Activated CD8-positive, alpha-beta memory T cell treated with anti-CD3 and anti-CD28 coated beads, Interleukin-2, amount 50 U/mL, for 24 hours (primary cell): Measurements from ENCODE around the gene NOC2L.

Experiments used
- DNase-seq: peaks from one replicate; pipeline ENCODE4 v3.0.0-alpha.2; 2020; ENCODE audit errors: extremely low read depth

Gene NOC2L

DNA sequence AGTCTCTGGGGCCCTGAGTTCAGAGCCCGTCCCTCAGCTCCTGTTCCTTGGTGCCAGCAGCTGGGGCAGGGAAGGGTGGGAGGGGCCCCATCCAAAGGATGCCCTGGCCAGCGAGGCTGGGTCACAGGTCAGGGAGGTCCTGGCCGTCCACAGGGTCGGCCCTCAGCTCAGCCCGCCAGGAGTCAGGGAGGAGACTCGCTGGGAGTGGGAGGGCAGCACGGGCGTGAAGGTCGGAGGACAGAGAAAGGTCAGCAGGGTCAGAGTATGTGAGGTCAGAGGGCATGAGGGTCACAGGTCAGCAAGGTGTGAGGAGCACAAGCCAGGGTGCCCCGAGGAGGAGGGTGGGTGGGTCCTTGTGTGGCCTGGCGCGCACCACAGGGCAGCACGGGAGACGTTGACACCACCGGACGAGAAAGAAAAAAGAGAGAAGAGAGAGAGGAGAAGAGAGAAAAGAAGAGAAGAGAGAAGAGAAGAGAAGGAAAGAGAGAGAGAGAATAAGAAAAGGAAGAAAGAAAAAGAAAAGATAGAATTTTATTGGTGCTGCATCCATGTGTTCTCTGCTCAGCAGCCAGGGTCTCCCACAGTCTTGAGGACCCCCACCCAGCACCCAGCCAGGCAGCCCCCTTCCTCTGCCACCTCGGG lies 15.8 kb upstream of the NOC2L start:
- no peak for DNase-seq

DNA sequence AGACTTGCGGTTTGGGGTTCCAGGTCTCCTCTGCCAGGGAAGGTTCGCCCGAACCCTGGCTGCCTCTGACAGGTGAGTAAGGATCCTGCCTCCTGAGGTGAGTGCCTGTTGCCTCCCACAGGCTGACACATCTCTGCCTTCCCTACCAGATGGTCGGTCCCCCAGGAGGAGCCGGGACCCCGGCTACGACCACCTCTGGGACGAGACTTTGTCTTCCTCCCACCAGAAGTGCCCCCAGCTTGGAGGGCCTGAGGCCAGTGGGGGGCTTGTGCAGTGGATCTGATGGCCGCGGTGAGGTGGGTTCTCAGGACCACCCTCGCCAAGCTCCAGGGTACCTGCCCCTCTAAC lies 15.2 kb upstream of the NOC2L start:
- no peak for DNase-seq

DNA sequence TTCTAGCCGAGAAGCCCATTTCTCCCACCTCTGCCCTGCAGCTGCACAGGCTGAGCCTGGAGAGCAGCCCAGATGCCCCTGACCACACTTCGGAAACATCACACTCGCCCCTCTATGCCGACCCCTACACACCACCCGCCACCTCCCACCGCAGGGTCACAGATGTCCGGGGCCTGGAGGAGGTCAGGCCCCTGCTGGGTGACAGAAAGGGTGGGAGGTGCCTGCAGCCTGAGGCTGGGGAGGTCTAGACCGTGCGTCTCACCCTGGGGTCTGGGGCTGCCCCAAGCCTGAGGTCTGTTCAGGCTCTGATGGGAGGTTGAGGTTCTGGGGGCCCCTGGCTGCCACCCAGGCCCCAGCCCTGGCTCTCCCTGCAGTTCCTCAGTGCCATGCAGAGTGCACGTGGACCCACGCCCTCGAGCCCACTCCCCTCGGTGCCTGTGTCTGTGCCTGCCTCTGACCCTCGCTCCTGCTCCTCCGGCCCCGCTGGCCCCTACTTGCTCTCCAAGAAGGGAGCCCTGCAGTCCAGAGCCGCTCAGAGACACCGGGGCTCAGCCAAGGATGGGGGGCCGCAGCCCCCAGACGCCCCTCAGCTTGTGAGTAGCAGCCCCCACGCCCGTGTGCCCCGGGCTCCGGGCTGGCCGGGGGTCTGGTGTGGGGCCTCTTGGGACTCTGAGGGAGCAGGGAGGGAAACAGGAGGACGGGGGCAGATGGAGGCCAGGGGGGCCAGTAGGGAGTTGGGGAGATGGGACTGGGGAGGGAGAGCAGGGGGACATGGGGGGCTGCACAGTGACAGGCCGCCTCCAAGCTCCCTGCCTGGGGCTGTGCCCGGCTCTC lies 14.6 kb upstream of the NOC2L start:
- no peak for DNase-seq

DNA sequence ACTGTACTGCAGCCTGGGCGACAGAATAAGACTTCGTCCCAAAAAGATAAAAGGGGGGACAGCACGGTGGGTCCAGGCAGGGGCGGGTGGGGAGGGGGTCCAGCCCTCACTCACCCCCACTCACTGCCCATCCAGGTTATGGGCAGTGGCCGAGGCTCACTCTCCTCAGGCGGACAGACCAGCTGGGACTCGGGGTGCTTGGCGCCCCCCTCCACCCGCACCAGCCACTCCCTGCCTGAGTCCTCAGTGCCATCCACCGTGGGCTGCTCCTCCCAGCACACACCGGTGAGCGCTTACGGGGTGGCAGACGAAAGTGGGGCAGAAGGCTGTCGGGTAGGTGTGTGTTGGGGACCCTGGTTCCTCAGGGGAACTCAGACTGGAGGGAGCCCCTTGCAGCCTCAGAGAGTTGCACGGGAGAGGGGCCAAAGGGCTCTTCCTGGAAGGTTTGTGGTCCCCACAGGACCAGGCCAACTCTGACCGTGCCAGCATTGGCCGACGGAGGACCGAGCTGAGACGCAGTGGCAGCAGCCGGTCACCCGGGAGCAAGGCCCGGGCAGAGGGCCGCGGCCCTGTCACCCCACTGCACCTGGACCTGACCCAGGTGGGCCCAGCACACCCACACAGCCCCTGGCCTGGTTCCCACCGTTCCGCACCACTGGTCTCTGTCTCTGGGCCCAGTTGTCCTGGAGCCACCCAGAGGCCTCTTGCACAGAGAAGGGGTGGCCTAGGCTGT lies 13.8 kb upstream of the NOC2L start:
- DNase-seq: no peak

DNA sequence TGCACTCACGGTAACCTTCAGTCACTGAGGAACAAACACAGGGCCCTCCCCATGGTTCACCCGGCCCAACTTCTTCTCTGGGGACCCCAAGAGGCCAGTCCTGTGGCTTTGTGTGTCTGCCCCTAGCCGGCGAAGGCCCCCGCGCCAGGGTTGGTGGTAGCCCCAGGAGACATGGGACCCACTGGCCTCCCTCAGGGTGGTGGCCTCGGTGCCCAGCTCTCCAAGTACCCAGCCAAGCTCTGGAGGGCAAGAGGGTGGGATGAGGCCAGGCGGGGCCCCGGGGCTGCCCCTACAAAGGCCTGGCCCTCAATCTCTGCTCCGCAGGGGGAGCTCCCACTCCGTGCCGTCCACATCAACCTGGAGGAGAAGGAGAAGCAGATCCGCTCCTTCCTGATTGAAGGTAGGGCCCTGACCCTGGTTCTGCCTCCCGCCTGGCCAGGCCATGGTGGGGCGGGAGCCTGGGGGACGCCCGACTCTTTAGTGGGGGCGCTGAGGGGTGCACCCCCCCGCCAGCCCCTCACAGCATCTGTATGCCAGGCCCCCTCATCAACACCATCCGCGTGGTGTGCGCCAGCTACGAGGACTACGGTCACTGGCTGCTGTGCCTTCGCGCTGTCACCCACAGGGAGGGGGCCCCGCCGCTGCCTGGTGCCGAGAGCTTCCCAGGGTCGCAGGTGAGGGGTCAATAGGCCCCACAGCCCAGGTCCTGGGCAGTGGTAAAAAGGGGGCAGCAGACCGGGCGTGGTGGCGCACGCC lies 12.9 kb upstream of the NOC2L start:
- no peak for DNase-seq

DNA sequence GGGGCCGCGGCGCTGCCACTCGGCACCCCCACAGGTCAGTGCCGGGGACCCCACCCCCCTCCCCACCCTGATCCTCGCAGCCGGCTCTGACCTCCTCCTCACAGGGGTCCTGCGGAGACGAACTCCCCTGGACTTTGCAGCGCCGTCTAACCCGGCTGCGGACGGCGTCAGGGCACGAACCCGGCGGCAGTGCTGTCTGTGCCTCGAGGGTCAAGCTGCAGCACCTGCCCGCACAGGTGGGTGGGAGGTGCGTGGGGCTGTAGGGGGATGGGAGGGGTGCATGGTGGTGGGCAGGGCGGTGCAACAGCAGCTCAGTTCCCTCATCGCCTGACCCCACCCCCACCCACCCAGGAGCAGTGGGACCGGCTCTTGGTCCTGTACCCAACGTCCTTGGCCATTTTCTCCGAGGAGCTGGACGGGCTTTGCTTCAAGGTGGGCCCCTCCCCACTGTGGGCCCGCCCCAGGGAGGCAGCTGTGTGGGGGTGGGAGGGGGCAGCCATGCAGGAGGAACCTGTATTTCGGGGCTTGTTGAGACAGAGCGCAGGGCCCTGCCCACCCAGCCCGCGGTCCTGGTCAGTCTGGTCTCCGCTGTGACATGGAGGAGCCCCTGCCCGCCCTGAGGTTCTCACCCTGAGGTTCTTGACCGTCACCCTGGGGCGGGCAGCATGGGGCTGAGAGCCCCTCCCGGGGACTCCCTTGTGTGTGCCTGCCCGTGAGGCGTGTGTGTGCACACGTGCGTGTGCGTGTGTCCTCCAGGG lies 12.1 kb upstream of the NOC2L start:
- no peak for DNase-seq

DNA sequence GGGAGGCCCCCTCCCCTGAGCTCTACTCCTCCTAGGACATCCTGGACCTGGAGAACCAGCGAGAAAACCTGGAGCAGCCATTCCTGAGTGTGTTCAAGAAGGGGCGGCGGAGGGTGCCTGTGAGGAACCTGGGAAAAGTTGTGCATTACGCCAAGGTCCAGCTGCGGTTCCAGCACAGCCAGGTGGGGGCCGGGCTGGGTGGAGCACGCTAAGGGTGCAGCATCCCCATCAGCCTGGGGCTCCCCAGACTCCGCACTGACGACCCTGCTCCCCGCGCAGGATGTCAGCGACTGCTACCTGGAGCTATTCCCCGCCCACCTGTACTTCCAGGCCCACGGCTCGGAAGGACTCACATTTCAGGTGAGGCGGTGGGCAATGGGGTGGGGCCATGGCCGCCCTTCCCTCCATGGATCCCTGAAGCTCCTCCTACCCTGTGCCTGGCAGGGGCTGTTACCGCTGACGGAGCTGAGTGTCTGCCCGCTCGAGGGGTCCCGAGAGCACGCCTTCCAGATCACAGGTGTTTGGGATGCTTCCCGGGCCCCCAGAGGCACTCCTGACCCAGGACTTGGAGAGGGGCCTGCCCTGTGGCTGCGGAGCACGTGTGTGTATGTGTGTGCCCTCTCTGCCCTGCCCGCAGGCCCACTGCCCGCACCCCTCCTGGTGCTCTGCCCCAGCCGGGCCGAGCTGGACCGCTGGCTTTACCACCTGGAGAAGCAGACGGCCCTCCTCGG lies 11.4 kb upstream of the NOC2L start:
- no peak for DNase-seq

DNA sequence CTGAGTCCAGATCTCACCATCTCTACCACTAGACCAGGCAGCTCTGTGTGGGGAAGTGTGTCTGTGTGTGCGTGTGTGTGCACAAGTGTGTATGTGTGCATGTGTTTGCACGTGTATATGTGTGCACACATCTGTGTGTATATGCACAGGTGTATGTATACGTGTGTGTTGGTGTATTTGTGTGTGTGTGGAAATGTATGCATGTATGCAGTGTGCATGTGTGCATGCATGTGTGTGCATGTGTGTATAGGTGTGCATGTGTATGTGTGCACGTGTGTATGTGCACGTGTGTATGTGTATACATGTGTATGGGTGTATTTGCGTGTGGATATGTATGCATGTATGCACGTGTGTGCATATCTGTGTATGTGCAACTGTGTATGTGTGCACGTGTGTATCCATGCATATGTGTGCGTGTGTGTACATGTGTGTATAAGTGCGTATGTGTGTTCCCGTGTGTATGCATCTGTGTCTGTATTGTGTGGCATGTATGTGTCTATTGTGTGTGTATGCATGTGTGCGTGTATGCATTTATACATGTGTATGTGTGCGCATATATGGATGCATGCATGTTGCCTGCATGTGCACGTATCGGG lies 10.3 kb upstream of the NOC2L start:
- DNase-seq: no peak

DNA sequence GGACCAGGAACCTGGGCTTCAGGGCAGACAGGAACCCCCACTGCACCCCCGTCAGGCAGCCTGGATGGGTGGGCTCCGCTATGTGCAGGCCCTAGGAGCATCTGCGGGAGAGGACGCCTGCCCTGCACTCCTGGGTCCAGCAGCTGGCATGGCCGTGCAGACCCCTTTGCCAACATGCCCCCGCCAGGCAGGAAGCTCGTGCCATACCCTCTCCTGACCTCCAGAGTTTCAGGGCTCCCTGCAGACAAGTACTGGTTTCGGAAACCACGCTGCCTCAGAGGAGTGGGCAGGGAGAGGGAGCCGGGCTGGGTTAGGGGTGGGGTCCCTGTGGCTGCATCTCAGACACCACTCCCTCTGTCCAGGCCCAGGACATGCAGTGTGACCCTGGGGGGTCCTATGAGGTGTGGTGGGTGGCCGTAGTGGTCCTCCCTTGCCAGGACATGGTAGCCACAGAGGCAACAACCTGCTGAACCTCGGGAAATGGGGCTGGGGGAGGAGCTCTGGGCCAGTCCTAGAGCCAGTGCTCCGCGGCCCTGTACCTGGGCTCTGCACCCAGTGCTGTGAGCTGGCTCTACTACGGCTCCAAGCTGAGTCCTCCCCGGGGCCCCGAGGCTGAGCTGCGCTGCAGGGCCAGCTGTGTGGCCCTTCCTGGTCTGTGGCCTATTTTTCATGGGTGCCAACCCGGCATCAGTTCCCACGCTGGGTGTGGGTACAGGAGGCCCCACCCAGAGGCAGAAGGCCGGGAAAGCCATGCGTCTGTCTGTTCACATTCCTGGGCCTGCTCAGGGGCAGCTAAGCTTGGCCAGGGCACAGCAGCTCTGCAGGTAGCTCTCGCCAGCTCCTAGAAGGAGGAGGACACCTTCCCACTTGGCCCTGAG lies 8.6 kb upstream of the NOC2L start:
- no peak for DNase-seq

DNA sequence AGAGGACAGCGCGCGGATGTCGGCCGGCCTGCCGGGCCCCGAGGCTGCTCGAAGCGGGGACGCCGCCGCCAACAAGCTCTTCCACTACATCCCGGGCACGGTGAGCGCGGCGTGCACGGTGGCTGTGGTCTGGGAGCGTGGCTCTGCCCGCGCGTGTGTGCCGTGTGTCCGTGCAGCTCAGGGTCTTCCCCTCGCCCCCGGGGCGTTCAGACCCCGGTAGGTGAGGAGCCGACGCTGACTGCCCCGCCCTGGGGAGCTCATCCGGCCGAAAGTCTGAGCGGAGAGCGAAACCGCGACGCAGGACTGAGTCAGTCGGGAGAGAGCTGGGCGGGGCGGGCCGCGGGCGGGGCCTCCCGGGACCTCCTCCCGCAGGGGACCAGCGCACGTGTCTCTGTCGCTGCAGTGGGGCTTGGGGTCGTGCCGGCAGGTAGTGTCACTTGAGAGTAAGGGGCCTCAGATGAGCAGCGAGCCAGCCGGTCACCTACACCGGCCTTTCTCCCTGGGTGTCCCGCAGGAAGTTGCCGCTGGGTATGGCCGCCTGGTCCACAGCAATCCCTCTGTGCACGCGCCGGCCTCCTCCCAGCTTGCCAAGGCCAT lies 7.7 kb upstream of the NOC2L start:
- DNase-seq: peak; percentile 63

DNA sequence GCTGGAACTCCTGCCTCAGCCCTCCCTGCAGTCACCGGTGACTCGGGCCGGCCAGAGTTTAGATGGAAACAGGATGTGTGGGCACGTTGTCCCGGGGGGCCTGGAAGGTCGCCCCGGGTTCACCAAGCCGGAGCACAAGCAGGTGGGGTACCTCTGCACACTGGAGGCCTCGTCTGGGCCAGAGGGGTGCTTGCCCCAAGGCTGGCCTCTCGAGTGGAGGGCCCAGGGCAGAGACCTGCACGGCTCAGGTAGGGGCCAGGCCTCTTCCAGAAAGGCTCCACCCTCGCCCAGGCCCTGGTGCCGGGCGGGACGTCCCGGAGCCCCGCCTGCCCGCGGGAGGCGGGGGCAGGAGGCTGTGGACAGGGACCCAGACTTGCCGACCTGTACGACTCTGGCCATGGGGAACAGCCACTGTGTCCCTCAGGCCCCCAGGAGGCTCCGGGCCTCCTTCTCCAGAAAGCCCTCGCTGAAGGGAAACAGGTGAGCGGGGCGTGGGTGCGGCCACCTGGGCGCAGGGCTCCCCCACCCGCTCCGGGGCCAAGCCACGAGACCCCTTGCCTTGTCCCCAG lies 7.2 kb upstream of the NOC2L start, which contains the start of gene PLEKHN1:
Gene PLEKHN1 (plus strand): TSS at position 348 of the 569 bp plus-strand sequence. CDS start 50 bp downstream, at position 398.
- DNase-seq: no peak

DNA sequence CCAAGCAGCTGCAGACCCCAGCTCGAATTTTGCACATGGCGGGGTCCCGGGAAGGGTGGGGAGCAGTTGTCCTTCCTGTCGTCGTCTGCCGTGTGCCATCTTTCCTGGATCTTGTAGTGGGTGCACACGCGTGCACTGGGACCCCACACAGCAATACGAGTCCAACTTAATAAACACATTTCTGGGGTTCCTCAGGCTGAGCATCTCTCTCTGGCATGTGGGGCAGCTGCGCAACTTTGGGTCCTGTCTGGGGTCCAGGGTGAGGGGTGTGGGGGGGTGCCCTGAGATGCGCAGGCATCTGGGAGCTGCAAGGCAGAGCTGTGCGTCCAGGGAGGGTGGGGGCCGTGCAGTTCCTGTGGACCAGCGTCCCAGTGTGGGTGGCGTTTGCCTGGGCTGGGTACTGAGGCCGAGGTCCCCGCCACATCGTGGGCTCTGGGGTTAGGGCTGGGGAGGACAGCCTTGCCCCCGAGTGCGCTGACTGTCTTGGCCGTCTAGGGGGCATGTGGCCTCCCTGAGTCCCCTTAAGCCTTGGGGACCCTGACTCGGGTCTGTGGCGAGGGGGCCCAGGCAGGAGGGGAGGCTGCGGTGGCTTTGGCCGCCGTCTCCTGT lies 6.6 kb upstream of the NOC2L start:
- DNase-seq: no peak

DNA sequence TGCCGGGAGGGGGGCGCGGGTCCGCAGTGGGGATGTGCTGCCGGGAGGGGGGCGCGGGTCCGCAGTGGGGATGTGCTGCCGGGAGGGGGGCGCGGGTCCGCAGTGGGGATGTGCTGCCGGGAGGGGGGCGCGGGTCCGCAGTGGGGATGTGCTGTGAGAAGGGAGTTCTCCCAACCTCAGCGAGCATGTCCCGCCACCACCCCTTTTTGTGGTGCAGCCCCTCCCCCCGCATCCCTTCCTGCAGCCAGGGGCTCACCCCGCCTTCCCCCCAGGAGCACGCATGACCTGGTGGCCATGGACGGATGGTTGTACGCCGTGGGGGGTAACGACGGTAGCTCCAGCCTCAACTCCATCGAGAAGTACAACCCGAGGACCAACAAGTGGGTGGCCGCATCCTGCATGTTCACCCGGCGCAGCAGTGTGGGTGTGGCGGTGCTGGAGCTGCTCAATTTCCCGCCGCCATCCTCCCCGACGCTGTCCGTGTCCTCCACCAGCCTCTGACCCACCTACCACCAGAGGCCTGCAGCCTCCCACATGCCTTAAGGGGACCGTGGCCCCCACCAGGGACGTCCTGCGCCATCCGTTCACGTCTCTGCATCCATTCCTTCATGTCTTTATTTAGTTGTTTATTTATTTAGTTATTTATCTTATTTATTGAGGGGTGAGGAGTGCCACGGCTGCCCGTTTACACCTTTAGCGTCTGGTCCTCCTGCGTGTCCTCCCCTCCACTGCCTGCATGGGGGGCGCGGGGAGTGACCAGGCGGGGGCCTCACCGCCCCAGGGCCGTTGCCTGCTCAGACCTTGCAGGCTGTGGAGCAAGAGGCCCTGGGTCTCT lies 5.9 kb upstream of the NOC2L start:
- no peak for DNase-seq

DNA sequence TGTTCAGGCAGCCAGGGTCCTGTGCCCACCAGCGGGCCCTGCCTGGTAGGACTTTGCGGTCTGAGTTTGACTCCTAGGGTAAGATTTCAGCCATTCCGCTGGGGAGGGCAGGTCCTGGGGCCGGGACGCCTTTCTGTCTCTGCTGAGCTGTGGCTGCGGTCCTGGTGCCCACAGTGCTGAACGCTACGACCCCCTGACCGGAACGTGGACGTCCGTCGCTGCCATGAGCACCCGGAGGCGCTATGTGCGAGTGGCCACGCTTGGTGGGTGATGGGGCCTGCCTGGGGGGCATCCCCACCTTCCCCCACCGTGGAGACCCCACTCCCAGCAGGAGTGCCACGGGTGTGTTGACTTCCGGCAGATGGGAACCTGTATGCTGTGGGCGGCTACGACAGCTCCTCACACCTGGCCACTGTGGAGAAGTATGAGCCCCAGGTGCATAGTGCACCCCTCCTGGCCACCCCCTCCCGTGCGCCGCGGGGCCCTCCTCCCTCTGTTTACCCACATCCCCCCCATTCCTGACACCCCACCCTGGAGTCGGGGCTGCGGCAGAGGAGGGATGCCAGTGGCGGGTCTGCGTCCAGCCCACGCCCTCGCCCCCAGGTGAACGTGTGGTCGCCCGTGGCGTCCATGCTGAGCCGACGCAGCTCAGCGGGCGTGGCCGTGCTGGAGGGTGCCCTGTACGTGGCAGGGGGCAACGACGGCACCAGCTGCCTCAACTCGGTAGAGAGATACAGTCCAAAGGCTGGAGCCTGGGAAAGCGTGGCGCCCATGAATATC lies 4.9 kb upstream of the NOC2L start:
- no peak for DNase-seq

DNA sequence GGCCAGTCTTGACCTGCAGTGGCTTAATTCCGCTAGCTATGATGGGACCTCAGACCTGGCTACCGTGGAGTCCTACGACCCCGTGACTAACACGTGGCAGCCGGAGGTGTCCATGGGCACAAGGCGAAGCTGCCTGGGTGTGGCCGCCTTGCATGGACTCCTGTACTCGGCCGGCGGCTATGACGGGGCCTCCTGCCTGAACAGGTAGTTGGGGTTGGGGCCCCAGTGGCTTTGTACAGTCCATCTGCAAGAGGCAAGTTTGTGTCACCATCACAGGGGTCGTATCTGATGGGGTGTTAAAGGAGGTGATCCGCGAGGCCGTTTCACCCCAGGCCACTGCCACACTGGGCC lies 4.2 kb upstream of the NOC2L start:
- no peak for DNase-seq
